Nephron progenitor cell (in vitro differentiated cells): ENCODE results near the gene NDOR1.

Experiments
- DNase-seq: peaks from one replicate; pipeline ENCODE4 v3.0.0; 2021
- H3K27ac Mint-ChIP-seq: 2 replicates; pipeline ENCODE4 v1.8.0; 2021; ENCODE audit warnings: mild to moderate bottlenecking, moderate library complexity, mixed read lengths
- H3K27me3 Mint-ChIP-seq: 2 replicates; pipeline ENCODE4 v1.8.0; 2021; ENCODE audit warnings: mild to moderate bottlenecking, low read depth, mixed read lengths; ENCODE audit not compliant: poor library complexity
- H3K36me3 Mint-ChIP-seq: 2 replicates; pipeline ENCODE4 v1.8.0; 2021; ENCODE audit warnings: low read depth, mixed read lengths
- H3K4me1 Mint-ChIP-seq: 2 replicates; pipeline ENCODE4 v1.8.0; 2021; ENCODE audit warnings: mixed read lengths
- H3K4me3 Mint-ChIP-seq: 2 replicates; pipeline ENCODE4 v1.8.0; 2021; ENCODE audit warnings: mild to moderate bottlenecking, moderate library complexity, mixed read lengths
- H3K9me3 Mint-ChIP-seq: 2 replicates; pipeline ENCODE4 v1.8.0; 2021; ENCODE audit warnings: mild to moderate bottlenecking, moderate library complexity, mixed read lengths
- CTCF ChIP-seq: fragments of 200-600 bp; sonication (generic); IDR thresholded peaks from 2 replicates; pipeline ENCODE4 v1.5.0; 2021; ENCODE audit warnings: antibody characterized with exemption

Gene NDOR1

DNA sequence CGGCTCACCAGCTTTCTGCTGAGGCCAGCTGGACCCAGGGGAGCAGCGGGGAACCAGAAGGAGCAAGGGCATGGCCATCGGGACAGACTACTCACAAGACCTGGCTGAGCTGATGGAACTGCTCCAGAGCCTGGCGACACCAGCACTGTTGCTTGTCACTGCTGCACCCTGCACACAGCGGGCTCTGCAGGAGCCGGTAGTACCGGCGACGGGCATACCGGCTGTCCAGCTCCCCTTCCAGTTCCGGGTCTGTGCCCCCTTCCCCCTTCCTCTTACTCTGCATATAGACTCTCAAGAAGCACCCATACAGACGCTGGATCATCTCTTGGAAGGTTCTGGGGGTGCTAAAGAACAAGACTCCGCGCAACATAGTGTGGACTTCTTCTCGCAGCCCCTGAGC, 18.1 kb upstream of the NDOR1 start:
- DNase-seq: no peak
- no peaks in the 10 kb centered on the region for H3K27me3 Mint-ChIP-seq
- no peaks in the 10 kb centered on the region for H3K9me3 Mint-ChIP-seq
- TF ChIP-seq CTCF: no peak
- H3K36me3 Mint-ChIP-seq: peaks cover 9% of the 10 kb centered on the region
- H3K27ac Mint-ChIP-seq: peak overlapping the region; percentile 90
- peak overlapping the region; percentile 93 for H3K4me3 Mint-ChIP-seq
- H3K4me1 Mint-ChIP-seq: peaks cover 33% of the 10 kb centered on the region

GRCh38 chr9:137188086-137188489, 17.4 kb upstream of the NDOR1 start:
- H3K36me3 Mint-ChIP-seq: peaks cover 9% of the 10 kb centered on the region
- DNase-seq: no peak
- H3K4me1 Mint-ChIP-seq: peaks cover 33% of the 10 kb centered on the region
- H3K9me3 Mint-ChIP-seq: no peaks in the 10 kb centered on the region
- no peaks in the 10 kb centered on the region for H3K27me3 Mint-ChIP-seq
- peak overlapping the region; percentile 90 for H3K27ac Mint-ChIP-seq
- no peak for TF ChIP-seq CTCF
- H3K4me3 Mint-ChIP-seq: peak overlapping the region; percentile 93

GRCh38 chr9:137188490-137189296, 16.8 kb upstream of the NDOR1 start, which contains the start of the genes ANAPC2 and SSNA1:
TSS of gene ANAPC2 (minus strand) at chr9:137188560. CDS start at chr9:137188532, 28 bp downstream.
TSS of gene SSNA1 (plus strand) at chr9:137188676. CDS start at chr9:137188727, 51 bp downstream.
- Mint-ChIP-seq H3K27ac (peak within 1 kb of the TSS; percentile 99), H3K36me3 (peaks cover 9% of the 10 kb centered on the region), H3K9me3 (no peaks in the 10 kb centered on the region), H3K4me3 (peak within 1 kb of the TSS; percentile 96), H3K27me3 (no peaks in the 10 kb centered on the region), H3K4me1 (peaks cover 33% of the 10 kb centered on the region)
- TF ChIP-seq CTCF: no peak
- DNase-seq: peak; percentile 97

DNA sequence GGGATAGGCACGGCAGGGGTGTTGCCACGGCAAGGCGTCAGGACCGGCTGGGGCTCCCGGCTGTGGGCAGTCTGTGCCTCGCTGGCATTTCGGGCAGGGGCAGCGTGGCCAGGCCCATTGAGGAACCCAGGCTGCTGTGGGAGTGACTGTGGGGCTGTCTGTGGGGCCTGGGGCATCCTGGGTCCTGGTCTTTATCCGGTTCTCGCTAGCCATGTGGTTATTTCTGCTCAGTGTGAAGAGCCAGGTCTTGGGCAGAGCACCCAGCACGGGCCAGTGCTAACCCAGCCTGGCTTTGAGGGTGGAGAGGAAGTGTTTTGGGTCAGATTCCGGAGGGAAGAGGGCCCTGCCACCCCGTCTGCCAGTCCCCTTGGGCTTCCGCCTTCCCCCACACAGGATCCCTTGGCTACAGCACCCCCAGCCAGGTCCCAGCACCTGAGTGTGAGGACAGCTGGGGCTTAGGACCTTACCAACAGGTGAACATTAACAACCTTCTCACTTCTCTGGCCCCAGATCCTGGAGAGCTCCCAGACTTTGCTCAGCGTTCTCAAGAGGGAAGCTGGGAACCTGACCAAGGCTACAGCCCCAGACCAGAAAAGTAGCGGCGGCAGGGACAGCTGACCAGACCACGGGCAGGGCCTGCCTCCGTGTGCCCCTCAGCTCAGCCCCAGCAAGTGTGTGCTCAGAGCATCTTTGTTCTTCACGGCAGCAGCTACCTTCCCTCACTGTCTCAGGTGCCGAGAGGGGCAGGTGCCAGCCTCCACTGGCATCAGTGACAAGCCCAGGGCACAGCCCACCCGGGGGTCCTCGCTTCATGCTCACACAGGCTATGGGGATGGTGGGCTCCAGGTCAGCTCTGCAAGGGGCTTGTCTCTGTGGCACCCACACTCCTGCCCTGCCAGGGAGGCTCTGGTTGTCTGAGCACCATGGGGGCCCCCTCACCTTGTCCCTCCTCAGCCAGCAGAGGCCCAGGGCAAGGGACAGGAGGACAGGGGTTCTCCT, 15.9 kb upstream of the NDOR1 start:
- no peak for TF ChIP-seq CTCF
- H3K4me3 Mint-ChIP-seq: peak overlapping the region; percentile 96
- H3K36me3 Mint-ChIP-seq: peaks cover 4% of the 10 kb centered on the region
- H3K27ac Mint-ChIP-seq: peak overlapping the region; percentile 99
- H3K4me1 Mint-ChIP-seq: peaks cover 33% of the 10 kb centered on the region
- no peaks in the 10 kb centered on the region for H3K27me3 Mint-ChIP-seq
- no peak for DNase-seq
- no peaks in the 10 kb centered on the region for H3K9me3 Mint-ChIP-seq

DNA sequence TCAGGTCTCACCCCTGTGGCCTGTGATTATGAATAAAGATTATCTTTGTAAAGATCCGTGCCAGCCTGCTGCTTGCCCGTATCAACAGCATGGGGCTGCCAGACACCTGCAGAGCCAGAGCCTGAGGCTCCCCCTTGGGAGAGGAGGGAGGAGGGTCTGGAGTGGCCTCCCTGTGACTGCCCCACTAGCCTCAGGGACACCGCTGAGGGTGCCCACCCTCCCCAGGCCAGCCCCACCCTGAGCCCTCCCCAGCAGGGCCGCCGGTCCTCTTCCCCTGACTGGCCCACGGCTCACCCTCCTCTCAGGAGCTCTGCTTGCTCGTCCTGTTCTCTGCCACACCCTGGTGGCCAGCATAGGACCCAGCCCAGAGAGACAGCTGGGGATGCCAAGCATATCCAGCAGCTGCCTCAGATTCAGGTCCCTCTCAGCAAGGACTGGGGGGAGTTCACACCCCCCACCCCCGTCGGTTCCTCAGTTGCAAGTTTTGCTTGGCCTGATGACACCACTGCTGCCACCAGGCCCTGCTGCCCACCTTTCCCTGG, 15.1 kb upstream of the NDOR1 start:
- H3K27ac Mint-ChIP-seq: no peak overlapping the region
- H3K36me3 Mint-ChIP-seq: peaks cover 4% of the 10 kb centered on the region
- DNase-seq: no peak
- H3K4me1 Mint-ChIP-seq: peaks cover 33% of the 10 kb centered on the region
- peak overlapping the region; percentile 79 for H3K4me3 Mint-ChIP-seq
- H3K27me3 Mint-ChIP-seq: no peaks in the 10 kb centered on the region
- H3K9me3 Mint-ChIP-seq: no peaks in the 10 kb centered on the region
- no peak for TF ChIP-seq CTCF
